GM12892 (cell line): Measurements from ENCODE around the gene CFAP20DC.

Source experiments
- POLR2A ChIP-seq: IDR thresholded peaks from 2 replicates; pipeline ENCODE4 v1.6.1; 2011; ENCODE audit warnings: low read depth, low read length, control low read depth
- TAF1 ChIP-seq: IDR thresholded peaks from 2 replicates; pipeline ENCODE4 v1.6.1; 2011; ENCODE audit warnings: low read depth, mild to moderate bottlenecking, control low read depth, low read length, borderline replicate concordance

GRCh38 chr3:58899953-58900298 lies 149.9 kb downstream of the CFAP20DC start:
- no peak for TF ChIP-seq POLR2A
- no peak for TF ChIP-seq TAF1
